Osteocyte (in vitro differentiated cells): ENCODE results near the gene RND2. TPM values are rescaled to one million over a fixed set of nuclear protein-coding genes. Genes with fewer than 3 reads are reported as not detected.

ENCODE experiments used
- DNase-seq: peaks from one replicate; pipeline ENCODE4 v3.0.0; 2021; ENCODE audit warnings: mixed read lengths; ENCODE audit not compliant: unreplicated experiment; ENCODE audit errors: extremely low spot score
- H3K27ac Mint-ChIP-seq: one replicate; pipeline ENCODE4 v1.8.0; 2021; ENCODE audit warnings: mild to moderate bottlenecking, mixed read lengths; ENCODE audit not compliant: unreplicated experiment
- H3K27me3 Mint-ChIP-seq: one replicate; pipeline ENCODE4 v1.8.0; 2021; ENCODE audit warnings: mixed read lengths; ENCODE audit not compliant: unreplicated experiment
- H3K36me3 Mint-ChIP-seq: one replicate; pipeline ENCODE4 v1.8.0; 2021; ENCODE audit warnings: mixed read lengths; ENCODE audit not compliant: unreplicated experiment
- H3K4me1 Mint-ChIP-seq: one replicate; pipeline ENCODE4 v1.8.0; 2021; ENCODE audit warnings: mixed read lengths; ENCODE audit not compliant: unreplicated experiment
- H3K4me3 Mint-ChIP-seq: one replicate; pipeline ENCODE4 v1.8.0; 2021; ENCODE audit warnings: mild to moderate bottlenecking, moderate library complexity, mixed read lengths; ENCODE audit not compliant: unreplicated experiment
- H3K9me3 Mint-ChIP-seq: one replicate; pipeline ENCODE4 v1.8.0; 2021; ENCODE audit warnings: mixed read lengths; ENCODE audit not compliant: unreplicated experiment
- CTCF ChIP-seq: fragments of 200-600 bp; sonication (generic); IDR thresholded peaks from 2 replicates; pipeline ENCODE4 v1.5.0; 2021; ENCODE audit warnings: antibody characterized with exemption, mild to moderate bottlenecking, moderate library complexity
- total RNA-seq: library from RNA; stranded (reverse); gene quantifications from 2 replicates; pipeline ENCODE4 v1.2.1, GENCODE V29; 2021

Gene RND2
- total RNA-seq, 1 donor from 2014 or later: 1.5 TPM

DNA sequence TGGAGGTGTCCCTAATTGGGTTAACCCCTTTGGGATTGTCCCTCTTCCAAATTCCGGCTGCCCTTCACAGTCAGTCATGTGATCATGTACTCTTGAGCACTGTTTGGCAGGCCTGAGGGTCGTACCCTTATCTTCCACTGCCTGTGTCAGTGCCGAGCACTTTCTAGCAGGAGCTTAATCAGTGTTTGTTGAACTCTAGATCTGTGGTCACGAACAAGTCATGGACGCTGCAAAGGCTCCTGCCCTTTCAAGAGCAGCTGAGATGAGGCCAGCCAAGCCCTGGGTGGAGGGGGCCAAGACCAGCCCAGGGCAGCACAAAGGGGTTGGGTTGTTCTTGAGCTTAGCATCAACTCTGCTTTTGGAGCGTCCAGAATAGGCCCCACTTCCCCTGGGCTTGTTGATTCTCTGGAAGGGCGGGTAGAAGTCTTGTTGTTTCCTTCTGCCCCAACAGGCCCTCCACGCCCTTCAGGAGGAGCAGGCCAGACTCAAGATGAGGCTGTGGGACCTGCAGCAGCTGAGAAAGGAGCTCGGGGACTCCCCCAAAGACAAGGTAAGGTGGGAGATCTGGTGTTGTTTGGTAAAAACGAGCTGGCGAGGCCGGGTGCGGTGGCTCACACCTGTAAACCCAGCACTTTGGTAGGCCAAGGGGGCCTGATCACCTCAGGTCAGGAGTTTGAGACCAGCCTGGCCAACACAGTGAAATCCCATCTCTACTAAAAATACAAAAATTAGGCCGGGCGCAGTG lies 13.1 kb upstream of the RND2 start:
- no peaks in the 10 kb centered on the region for H3K27me3 Mint-ChIP-seq
- H3K9me3 Mint-ChIP-seq: no peaks in the 10 kb centered on the region
- no peak overlapping the region for H3K4me3 Mint-ChIP-seq
- peaks cover 21% of the 10 kb centered on the region for H3K36me3 Mint-ChIP-seq
- no peak overlapping the region for H3K27ac Mint-ChIP-seq
- no peak for TF ChIP-seq CTCF
- H3K4me1 Mint-ChIP-seq: peaks cover 20% of the 10 kb centered on the region
- no peak for DNase-seq

DNA sequence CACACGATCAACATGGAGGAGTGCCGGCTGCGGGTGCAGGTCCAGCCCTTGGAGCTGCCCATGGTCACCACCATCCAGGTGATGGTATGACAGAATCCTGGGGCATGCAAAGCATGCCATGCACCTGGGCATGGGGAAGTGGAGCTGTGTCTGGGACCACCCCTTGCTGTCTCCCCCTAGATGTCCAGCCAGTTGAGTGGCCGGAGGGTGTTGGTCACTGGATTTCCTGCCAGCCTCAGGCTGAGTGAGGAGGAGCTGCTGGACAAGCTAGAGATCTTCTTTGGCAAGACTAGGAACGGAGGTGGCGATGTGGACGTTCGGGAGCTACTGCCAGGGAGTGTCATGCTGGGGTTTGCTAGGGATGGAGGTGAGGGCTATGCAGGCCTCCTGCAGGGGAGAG lies 11.7 kb upstream of the RND2 start:
- Mint-ChIP-seq H3K27ac (peak overlapping the region; percentile 5), H3K27me3 (no peaks in the 10 kb centered on the region), H3K4me3 (no peak overlapping the region), H3K4me1 (peaks cover 19% of the 10 kb centered on the region), H3K9me3 (no peaks in the 10 kb centered on the region), H3K36me3 (peaks cover 28% of the 10 kb centered on the region)
- DNase-seq: no peak
- no peak for TF ChIP-seq CTCF

DNA sequence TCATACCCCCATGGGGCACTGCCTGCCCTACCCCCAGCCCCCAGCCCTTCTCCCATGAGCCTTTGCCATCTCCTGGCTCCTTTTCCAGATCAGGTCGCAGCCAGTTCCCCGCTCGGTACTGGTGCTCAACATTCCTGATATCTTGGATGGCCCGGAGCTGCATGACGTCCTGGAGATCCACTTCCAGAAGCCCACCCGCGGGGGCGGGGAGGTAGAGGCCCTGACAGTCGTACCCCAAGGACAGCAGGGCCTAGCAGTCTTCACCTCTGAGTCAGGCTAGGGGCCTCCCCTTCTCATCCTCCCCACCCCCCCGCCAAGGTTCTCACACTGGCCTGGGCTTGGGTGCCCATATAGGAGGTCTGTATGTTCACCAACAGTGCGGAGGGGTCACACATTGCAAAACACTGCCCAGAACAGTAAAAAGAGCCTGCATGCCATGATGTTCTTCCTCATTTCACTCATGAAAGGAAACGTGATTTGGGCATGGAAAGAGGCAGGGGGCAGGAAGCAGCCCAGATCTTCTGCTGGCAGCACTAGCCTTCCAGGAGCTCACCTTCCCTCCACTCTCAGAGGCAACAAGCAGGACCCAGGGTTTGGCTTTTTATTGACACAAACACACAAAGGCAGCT lies 10.9 kb upstream of the RND2 start:
- no peaks in the 10 kb centered on the region for H3K9me3 Mint-ChIP-seq
- no peak overlapping the region for H3K27ac Mint-ChIP-seq
- peaks cover 31% of the 10 kb centered on the region for H3K36me3 Mint-ChIP-seq
- H3K4me1 Mint-ChIP-seq: peaks cover 19% of the 10 kb centered on the region
- no peak for TF ChIP-seq CTCF
- no peak overlapping the region for H3K4me3 Mint-ChIP-seq
- no peaks in the 10 kb centered on the region for H3K27me3 Mint-ChIP-seq
- no peak for DNase-seq

GRCh38 chr17:43014649-43015542 lies 10.1 kb upstream of the RND2 start:
- Mint-ChIP-seq H3K9me3 (no peaks in the 10 kb centered on the region), H3K36me3 (peaks cover 34% of the 10 kb centered on the region), H3K27ac (peak overlapping the region; percentile 73), H3K27me3 (no peaks in the 10 kb centered on the region), H3K4me1 (peaks cover 26% of the 10 kb centered on the region), H3K4me3 (no peak overlapping the region)
- DNase-seq: no peak
- TF ChIP-seq CTCF: no peak

- no peaks in the 10 kb centered on the region for H3K27me3 Mint-ChIP-seq
- H3K4me3 Mint-ChIP-seq: no peak overlapping the region
- H3K27ac Mint-ChIP-seq: peak overlapping the region; percentile 73
- H3K9me3 Mint-ChIP-seq: no peaks in the 10 kb centered on the region
- peaks cover 34% of the 10 kb centered on the region for H3K36me3 Mint-ChIP-seq
- TF ChIP-seq CTCF: no peak
- H3K4me1 Mint-ChIP-seq: peaks cover 26% of the 10 kb centered on the region
- no peak for DNase-seq
Measured at GRCh38 chr17:43015579-43015978, 9.5 kb upstream of the RND2 start.
